NCI-H524 treated with DMSO at 0.1 percent for 48 hours (cell line): Measurements from ENCODE around the gene WDR1.

Experiments used
- DNase-seq: peaks from one replicate; lab custom pipeline; 2025; lab: John Stamatoyannopoulos, UW

WDR1 gene

DNA sequence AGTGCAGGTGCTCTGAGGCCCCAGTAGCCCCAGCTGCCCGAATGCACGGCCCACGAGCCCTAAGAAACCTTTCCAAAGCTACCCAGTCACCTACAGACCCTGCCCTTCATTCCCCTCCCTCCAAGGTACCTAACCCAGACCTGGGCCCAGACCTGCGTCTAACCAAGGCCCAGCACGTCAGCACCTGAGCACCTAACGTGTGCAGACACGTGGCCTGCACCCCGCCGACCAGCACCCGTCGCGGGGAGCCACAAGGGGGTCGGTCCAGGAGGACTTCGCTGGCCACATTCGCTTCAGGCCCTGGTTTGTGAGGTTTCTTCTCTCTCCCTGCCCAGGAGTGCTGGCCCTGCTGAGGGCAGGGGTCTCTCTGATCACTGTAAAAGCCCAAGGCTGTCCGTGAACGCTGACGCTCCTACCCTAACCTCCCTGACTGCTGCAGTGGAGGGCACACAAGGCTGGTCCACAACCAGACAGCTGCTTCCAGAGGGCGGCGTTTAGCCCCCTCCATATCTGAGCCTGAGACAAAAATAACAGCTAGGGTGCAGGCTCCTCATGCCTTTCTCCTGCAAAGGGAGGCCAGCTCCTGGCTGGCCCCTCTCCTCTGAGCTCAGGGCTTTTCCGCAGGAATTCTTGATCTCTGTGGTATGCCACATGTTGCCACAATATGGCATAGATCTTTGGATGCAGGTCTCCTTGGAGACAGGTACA lies 31.8 kb downstream of the WDR1 start:
- DNase-seq: no peak

DNA sequence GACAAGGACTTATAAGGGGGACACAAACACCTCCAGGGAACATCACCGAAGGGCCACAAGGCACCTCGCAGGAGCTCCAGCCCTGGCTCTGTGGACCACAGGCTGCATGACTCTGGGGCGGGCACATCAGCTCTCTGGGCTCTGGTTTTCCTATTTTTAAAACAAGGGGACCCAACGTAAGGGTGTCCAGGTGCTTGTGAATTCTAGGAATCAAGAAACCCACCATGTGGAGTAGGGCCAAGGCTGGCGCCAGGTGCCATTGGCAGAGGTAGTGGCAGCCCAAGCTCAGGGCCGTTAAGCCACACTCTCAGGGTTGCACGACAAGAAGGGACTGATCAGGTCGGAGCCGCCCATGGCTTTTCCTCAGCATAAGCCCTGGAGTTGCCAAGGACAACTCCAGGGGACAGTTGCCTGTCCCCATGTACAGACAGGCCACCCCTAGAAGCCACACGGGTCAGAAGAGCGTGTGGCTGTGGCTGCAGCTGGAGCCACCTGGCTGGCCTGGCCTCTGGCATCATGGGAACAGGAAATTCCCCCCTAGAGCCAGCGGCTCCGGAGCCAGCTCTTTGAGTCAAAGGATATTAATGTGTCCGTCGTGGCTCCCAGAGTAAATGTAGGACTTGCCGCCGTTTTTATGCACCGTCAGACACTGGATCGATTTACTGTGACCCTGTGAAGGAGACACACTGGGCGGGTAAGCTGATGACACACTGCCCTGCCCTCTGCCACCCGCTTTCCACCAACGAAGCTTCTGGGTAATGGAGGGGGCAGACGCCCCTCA lies 32.5 kb downstream of the WDR1 start:
- DNase-seq: no peak

DNA sequence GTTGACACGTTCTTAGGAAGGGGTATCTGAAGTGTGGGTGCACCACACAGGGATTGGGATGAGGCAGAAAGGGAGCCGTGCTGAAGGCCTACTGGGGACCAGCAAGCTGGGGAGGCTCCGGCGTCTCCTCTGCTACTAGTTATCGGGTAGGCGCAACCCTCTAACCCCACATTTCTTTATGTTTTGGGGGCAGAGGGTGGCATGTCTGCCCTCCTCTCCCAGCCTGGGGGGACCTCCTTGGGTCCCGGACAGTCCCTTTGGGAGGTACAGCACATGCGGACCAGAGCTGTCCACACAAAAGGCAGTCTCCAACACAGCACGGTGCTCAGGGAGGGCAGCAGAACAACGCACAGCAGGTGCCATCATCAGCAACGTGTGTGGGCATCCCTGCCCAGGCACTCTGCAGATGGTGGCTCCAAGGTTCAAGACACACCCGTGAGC lies 33.2 kb downstream of the WDR1 start:
- DNase-seq: no peak

DNA sequence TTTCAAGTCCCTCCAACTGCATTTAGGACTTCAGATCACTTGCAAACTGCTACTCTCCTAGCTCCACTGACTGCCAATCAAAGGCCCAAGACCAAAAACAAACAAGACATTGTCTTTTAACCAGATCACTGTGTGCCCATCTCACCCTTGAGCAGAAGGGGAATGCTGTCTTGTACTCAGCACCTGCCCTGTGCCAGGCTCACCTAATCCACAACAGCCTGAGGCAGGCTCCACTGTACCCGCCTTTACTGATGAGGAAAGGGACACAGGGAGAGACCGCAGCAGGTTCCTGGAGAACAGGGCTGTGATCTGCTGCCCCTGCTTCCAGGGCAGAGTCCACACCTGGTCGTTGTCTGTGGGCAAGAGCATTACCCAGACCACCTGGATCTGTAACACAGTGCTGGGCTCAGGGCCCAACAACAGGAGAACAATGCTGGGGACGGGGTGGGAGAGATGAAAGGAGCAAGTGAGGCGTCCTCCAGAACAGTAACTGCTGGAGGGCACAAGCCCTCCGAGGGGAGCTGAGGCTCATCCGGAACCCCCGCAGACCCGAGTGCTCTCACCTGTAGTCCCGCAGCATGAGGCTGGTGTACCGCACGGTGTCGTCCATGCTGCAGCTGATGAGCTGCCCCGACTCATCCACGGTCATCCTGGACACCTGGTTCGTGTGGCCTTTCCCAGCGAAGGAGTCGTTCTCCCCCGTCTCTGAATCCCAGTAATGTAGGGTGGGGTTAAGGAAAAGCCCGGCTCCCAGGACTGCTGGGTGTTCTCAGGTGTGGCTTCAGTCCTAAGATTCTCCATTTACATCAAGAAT lies 33.9 kb downstream of the WDR1 start:
- no peak for DNase-seq

DNA sequence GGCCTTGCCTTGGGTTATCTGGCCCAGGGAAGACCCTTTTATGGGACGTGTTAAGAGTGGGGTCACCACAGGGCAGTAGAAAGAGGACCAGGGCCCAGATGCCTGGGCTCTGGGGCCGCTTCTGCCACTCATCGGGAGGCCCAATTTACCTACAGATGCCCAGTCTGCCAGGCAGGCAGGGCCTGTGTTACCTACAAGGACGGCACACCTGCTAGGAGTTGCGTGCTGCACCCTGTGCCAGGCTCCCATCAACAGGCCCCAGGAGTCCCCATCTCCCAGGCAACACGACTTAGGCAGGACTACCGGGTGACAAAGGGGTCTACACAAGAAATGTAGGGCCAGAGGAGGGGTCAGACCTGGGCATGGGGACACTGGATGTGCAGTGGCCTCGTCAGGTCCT lies 34.6 kb downstream of the WDR1 start:
- no peak for DNase-seq

DNA sequence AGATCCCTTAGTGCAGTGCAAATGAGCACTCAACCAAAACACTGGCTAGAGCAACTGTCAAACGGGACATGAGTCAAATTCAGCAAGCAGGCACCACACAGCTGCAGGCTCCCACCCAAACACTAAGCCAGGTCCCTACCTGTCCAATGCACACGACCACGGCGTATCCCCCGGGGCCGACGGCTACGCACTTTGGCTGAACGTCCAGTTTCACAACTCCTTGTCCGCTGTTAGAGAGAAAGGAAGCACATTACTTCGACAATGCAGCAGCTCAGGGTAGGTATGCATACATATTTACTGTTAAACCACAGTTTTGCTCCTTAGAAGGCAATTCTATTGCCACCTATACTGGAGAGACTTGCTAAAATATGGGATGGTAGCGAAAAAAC lies 35.4 kb downstream of the WDR1 start:
- DNase-seq: no peak

DNA sequence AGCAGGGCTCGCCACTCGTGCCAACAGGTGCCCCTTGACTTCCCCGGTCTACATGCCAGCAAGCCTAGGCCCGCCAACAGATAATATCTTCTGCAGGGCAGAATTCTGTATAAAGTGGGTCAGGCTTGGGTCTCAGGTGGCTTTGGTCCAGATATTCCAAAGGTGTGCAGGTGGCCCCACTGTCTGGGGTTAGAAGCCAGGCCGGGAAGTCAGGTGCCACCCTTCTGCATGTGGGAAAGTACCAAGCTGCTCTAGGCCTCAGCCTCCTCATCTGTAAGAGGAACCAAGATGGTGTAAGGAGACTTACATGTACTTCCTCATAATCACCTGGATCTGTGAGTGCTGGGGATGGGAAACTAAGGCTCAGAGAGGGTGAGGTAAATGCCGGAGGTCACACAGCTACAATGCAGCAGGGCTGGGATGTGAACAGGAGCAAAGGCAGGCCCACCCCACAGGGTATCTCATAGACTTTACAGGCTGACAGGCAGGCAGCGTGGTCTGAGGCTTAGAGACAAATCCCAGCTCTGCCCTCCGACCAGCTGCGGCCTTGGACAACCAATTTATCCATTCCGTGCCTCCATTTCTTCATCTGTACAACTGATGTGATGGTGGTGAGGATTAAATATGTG lies 35.9 kb downstream of the WDR1 start:
- no peak for DNase-seq

DNA sequence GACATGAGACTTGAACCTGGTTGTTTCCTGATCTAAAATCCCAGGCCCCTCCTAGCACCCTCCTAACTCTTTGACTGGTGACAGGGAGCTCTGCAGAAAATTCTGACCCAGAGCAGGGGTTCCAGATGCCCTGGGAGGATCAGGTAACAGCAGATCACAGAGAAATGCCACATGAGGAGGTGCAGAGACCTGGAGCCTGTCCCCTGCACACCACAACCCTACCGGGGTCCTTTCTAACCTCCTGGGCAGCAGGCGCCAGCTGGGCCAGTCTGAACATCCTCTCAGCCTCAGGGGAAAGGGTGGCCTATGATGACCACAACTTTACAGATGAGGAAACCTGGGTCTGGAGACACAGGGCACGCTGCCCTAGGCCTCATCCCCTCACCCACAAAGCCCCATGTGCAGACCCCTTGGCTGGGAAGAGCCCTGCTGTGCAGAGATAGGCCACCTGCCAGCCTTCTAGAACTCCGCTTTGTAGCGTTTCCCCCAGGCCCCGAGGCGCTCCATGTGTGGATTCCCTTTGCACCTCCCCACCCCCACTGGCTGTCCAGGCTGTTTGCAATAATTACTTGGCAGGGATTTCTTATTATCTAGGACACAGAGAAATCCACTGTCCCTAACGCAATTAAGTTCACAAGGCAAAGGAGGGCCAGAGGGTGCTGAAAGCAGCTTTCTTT lies 36.5 kb downstream of the WDR1 start:
- DNase-seq: no peak

DNA sequence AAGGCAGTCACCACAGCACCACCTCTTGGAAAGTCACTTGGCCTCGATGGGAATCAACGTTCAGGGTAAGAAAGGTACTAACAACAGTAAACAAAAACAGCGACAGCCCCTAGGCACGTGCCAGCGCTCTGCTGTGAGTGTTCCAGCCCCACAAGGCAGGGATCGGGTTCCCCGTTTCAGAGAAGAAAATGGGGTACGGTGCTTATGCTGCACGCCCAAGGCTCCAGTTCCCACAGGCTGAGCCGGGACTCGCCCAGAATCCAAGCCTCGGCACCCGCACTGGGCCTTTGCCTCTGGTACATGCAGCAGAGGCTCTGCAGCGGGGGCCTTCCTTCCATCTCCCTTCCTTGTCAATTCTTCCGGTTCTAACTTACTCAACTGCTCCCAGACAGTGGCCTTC lies 37.3 kb downstream of the WDR1 start:
- DNase-seq: no peak

DNA sequence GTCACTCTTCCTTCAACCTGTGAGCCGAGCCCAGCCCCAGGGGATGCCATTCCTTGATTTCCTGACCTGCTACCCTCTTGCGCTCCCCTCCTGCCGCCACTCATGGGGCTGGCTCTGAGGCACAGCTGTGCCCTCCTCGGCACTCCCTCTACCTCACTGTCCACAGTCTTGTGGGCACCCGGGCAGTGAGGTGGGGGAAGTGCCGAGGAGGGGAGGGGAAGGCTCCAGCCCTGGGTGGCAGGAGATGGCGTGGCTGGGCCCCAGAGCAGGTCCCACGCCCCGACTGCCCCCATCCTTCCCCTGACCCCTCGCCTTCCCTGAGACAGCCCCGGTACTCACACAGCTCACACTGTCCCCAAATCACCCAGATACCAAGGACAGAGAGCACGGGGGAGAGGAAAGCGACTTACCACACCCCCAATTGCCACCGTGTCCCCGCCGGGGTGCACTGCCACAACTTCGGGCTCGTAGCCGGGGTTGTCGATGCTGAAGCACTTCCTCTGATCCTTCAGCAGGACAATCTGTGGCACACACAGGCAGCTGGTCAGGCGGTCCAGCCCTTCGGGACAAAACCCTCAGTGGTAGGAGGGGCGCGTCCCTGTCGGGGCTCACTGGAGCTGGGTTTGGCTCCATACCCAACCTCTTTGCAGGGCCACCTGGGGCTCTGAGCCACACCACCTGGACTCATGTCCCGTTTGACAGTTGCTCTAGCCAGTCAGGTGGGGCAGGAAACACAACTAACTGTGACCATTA lies 37.9 kb downstream of the WDR1 start:
- no peak for DNase-seq

DNA sequence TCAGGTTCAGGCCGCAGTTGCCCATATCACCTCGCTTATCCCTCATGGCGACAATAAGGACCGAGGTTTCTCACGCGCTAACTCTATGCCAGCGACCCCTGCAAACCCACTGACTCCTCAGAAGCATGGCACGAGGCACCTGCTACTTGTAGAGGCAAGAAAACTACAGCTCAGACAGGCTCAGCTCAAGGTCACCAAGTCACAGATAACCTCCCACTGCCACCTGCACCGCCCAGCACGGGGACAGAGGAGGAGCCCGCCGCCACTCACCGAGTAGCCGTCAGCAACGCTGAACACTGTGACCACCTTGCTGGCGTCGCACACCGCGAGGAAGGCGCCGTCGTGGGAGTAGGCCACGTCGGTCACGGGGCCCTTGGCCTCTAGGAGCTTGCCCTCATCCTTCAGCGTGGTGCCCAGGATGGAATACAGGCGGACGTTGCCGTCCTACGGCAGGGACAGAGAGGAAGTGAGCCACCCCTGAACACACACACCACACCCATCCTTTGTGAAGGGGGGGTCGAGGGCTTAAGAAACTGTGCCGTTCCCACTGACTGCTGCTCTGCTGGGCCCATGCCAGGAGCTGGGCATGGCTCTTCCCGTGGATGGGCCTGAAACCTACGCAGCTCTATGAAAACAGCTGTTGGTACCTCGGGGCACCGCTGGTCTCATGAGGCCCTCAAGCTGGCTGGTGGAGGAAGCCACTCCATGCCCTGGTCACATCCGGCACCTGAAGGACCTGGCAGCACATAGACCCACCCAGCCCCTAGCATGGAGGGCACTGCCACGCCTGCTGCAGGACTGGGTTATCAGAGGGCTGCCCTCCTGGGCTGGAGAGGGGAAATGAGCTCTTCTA lies 38.9 kb downstream of the WDR1 start:
- DNase-seq: no peak

DNA sequence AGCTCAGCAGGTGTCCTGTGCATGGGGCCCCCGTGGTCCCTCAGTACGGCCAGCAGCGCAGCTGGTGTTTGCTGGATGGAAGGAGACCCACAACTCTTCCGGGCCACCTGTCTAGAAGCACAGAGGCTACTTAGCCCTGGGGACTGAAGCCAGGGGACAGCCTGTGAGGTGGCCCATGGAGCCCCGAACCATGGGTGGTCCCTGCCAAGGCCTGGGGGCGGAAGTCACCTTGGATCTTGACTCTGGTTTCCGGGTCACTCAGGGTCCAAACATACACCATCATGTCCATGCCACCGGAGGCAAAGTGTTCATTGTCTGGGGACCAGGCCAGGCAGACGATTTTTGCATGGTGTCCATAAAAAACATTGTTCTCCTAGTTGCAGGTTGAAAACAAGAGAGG lies 39.5 kb downstream of the WDR1 start:
- no peak for DNase-seq

DNA sequence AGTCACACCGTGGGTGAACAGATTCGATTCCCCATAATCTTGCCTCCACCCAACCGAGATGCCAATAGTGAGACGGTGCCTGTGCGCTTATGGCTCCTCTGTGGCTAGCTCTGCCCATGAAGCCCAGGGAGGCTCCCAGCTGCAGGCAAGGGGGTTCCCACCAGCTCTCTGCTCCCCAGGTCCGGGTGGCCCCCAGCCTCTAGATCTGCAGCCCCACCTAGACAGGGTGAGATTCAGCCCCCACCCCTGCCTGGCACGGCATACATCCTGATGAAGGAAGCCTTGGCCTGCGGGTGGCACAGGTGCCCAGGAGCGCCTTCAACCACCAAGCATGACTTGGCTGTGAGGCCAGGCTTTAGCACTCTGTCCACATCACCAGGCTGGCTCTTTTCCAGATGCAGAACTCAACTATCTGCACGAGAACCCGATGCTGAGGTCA lies 40.6 kb downstream of the WDR1 start:
- DNase-seq: no peak

DNA sequence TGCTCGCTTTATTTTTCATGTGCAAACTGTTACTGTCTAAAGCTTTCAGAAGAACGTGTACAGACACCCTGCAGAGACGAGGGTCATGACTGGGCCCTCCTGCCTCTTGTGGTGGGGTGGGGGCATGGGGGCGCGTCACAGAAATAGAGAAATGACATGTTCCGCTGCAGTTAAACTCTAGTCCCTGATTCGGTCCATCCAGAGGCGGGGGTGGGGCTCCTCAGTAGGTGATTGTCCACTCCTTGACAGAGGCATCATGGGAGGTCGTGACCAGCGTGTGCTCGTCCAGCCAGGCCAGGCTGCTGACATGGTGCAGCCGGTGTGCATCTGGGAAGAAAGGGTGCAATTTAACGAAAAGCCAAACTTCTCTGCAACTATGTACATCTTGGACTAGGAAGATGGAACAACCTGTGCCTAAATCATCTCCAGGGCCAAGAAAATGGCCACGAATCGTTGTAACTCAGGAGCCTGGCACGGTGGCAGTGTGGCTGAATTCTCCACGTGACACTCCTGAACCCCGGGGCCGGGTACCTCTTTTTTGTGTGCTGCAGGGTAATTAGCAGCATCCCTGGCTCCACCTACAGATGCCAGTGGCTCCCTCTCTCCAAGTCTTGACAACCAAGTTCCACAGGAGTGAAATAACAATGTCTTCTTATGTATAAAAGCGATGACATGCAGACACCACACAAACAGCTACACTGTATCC lies 41.3 kb downstream of the WDR1 start:
- no peak for DNase-seq

DNA sequence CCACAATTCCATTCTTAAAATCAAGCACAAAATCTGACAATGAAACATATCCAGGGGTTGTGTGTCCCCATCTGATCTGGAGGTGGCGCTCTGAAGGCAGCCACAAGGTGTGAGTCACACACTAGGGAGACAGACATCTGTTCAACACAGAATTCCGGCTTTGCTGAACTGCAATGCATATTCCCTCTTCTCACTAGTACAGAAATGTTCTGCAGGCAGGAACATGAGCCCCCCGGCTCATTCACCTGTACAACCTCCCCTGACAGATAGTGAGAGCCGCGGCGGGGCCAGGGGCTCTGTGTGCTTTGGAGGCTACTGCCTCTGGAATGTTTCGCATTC lies 41.9 kb downstream of the WDR1 start:
- DNase-seq: no peak

DNA sequence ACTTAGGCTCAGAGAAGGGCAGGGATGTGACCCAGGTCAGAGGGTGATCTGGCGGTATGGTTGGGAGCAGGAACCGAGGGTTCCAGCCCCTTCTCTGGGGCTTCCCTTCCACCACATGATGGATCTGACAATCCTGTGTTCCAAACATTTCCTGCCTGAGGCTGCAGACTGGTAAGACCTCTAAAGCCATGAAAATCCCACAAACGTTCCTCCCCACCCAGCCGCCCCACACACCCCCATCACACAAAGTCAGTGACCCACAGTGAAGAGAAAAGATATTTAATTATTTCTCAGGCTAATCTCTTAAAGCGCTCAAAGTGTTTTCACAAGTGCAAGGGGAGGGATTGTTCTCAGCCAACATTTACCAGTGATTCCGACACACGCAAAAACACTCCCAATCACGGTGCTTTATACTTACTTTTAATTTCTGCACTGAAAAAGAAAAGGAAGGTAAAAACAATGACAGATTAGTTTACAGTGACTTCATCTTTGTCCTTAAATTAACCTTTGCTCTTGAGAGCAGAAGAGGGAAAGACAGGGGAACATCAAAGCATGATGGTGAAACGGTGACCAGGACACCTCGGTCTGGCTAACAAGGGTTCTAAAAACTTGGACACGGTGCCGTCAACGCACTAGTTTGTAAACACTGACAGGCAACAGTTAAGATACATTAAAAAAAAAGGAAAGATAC lies 42.4 kb downstream of the WDR1 start:
- DNase-seq: no peak

DNA sequence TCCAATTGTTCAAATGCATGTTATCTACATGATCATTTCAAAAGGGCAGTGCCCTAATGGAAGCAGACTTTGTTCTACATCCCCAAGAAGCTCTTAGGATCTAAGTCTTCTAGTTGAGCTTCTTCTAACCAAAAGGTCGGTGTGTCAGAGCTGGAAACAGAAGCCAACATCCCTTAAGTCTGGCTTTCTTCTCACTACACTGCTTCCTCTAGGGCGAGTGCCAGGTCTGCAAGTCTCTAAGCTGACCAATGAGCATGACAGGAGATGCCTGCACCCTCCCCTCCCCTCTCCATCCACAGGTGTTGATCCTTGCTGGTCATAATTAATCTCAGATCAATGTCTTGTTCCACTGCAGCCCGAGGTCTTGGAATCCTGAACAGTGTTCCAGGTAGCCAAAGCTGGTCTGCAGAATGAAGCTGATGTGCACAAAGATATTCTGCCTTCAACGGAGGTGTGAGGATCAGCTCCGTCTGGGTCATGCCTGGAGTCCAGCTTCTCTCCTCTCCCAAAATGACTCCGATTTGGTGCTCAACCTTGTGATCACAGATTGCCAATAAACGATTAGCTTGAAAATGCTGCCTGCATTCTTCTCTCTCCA lies 44.1 kb downstream of the WDR1 start:
- no peak for DNase-seq

DNA sequence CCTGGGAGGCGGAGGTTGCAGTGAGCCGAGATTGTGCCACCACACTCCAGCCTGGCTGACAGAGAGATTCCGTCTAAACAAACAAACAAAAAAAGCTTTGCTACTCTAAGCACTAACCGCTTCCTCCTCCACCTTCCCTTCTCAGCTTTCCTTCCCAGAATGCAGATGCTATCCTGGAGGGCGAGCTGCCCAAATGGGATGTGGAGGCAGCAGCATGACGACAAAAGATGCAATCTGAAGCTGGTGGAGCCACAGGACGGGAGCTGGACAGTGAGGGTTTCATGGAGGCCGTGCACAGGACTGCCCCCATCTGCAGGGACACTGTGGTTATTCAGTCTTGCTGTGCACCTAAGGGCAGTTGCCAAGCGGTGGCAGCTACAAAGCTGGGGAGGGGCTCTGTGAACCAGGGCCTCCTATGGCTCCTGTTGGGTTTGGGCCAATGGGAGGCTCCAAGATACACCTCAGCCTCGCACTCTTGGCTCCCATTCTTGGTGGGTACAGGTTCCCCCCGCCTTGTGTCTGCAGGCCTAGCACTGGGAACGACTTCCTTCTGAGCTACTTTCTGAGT lies 47.4 kb downstream of the WDR1 start:
- DNase-seq: no peak
